Stomach (tissue), 9 donors: ENCODE measurements around the gene GPC6. TPM values are rescaled to one million over a fixed set of nuclear protein-coding genes. Genes with fewer than 3 reads are reported as not detected.

Experiments used
- DNase-seq, 2 donors: peaks; one replicate each; pipeline versions ENCODE4 v3.0.0 to v3.0.0-alpha.2; 2013 to 2019
- H3K27ac ChIP-seq, 5 donors: fragments of 200-600 bp in 4 of 5; sonication (generic) in 4 of 5; one replicate each; pipeline ENCODE4 v1.5.1; 2013 to 2019; ENCODE audit warnings: mild to moderate bottlenecking in 1 of 5, moderate library complexity in 1 of 5
- H3K27me3 ChIP-seq, 3 donors: fragments of 200-600 bp; sonication (generic); one replicate each; pipeline ENCODE4 v1.5.1; 2017 to 2019; ENCODE audit warnings: mixed run types in 1 of 3
- H3K36me3 ChIP-seq, 4 donors: fragments of 200-600 bp; sonication (generic); 1 replicate in 3 of 4; 2 replicates in 1 of 4; pipeline ENCODE4 v1.5.1; 2016 to 2019
- H3K4me1 ChIP-seq, 4 donors: fragments of 200-600 bp; sonication (generic); one replicate each; pipeline ENCODE4 v1.5.1; 2016 to 2019
- H3K4me3 ChIP-seq, 4 donors: fragments of 200-600 bp; sonication (generic) in 3 of 4; one replicate each; pipeline ENCODE4 v1.5.1; 2016 to 2019; ENCODE audit warnings: mild to moderate bottlenecking in 1 of 4
- H3K9me3 ChIP-seq, 4 donors: fragments of 200-600 bp; sonication (generic); one replicate each; pipeline ENCODE4 v1.5.1; 2016 to 2019
- CTCF ChIP-seq, 7 experiments: fragments of 450-650 bp in 4 of 7; fragments of 200-600 bp in 3 of 7; sonication (generic) in 3 of 7; IDR thresholded peaks; one replicate each; pipeline ENCODE4 v1.5.1; 2016 to 2019; ENCODE audit warnings: antibody characterized with exemption in 7 of 7, control low read depth in 2 of 7, mild to moderate bottlenecking in 1 of 7
- EP300 ChIP-seq: sonication (generic); formaldehyde crosslinking; IDR thresholded peaks from one replicate; pipeline ENCODE4 v1.6.1; 2017; ENCODE audit warnings: antibody characterized with exemption
- POLR2A ChIP-seq, 4 donors: fragments of 450-650 bp; IDR thresholded peaks; one replicate each; pipeline ENCODE4 v1.6.1; 2016; ENCODE audit warnings: antibody characterized with exemption in 4 of 4, control low read depth in 2 of 4, mild to moderate bottlenecking in 1 of 4, moderate library complexity in 1 of 4
- POLR2AphosphoS5 ChIP-seq, 3 donors: sonication (generic); formaldehyde crosslinking; IDR thresholded peaks; one replicate each; pipeline ENCODE4 v1.6.1; 2016; ENCODE audit warnings: antibody characterized with exemption in 3 of 3
- WGBS, 5 donors: extraction: QIAGEN DNeasy Blood & Tissue Kit in 3 of 5; methylation state at CpG; one replicate each; pipeline versions ENCODE4 v1.1.5 to v1.1.7; 2013 to 2018; 5-methylcytosine and 5-hydroxymethylcytosine counted together
- intact Hi-C: fragments of 100-400 bp; cut with DNase I; formaldehyde crosslinking; loops from one replicate; pipeline ENCODE4 v1.15.1; 2023; ENCODE audit warnings: low total_unique reads
- polyA plus RNA-seq, 3 donors: library from polyadenylated mRNA; stranded (reverse); fragments of 200-250 nt; gene quantifications; one replicate each; pipeline ENCODE4 v1.2.3, GENCODE V29; 2013
- total RNA-seq, 5 donors: library from RNA; depleted of rRNA; stranded (reverse); fragments of >200 nt; gene quantifications; one replicate each; pipeline versions ENCODE4 v1.1.0 to v1.2.3, GENCODE V29; 2014 to 2016
- donor health status: healthy with polysubstance abuse.
- donor health status: Bipolar disorder and iron deficiency.
- donor health status: healthy.

The GPC6 gene
- total and polyA plus RNA-seq, 8 donors = 0.70 to 52.7 (median 5.6) TPM

- 49 to 61% (median 54%) methylated on average over 3 of the region's 3 CpGs for WGBS, 5 donors
- TF ChIP-seq CTCF (IDR thresholded peaks at IDR 0.05) = no peak
- no peak for TF ChIP-seq POLR2A (IDR thresholded peaks at IDR 0.05)
- TF ChIP-seq POLR2AphosphoS5 (IDR thresholded peaks at IDR 0.05) = no peak
- no peak for TF ChIP-seq EP300
- no peaks in the 10 kb centered on the region for H3K27me3 ChIP-seq
- no peaks in the 10 kb centered on the region for H3K9me3 ChIP-seq
- H3K27ac ChIP-seq = no peak overlapping the region
- H3K4me3 ChIP-seq = no peak overlapping the region
- H3K4me1 ChIP-seq = no peaks in the 10 kb centered on the region
- no peaks in the 10 kb centered on the region for H3K36me3 ChIP-seq
- intact Hi-C loops = no loop called here
- DNase-seq = no peak
These were observed 332.0 kb downstream of the GPC6 start for GRCh38 chr13:93558637-93559036.

- TF ChIP-seq POLR2AphosphoS5 (IDR thresholded peaks at IDR 0.05) (no peak), EP300 (no peak), CTCF (IDR thresholded peaks at IDR 0.05) (no peak), POLR2A (IDR thresholded peaks at IDR 0.05) (no peak)
- Histone ChIP-seq H3K27me3 (no peaks in the 10 kb centered on the region), H3K9me3 (no peaks in the 10 kb centered on the region), H3K27ac (no peak overlapping the region), H3K4me1 (no peaks in the 10 kb centered on the region), H3K4me3 (no peak overlapping the region), H3K36me3 (no peaks in the 10 kb centered on the region)
- 65 to 77% (median 73%) methylated on average over 3 of the region's 3 CpGs for WGBS, 5 donors
- intact Hi-C loops = no loop called here
- DNase-seq = no peak
These were observed 333.1 kb downstream of the GPC6 start for GRCh38 chr13:93559718-93560117.

GRCh38 chr13:93561576-93562225 is 335.1 kb downstream of the GPC6 start:
- intact Hi-C loops = no loop called here
- no peak for DNase-seq
- 60 to 67% (median 65%) methylated on average over 4 of the region's 4 CpGs for WGBS, 5 donors

GRCh38 chr13:93562676-93563075 is 336.1 kb downstream of the GPC6 start:
- Histone ChIP-seq H3K36me3 (no peaks in the 10 kb centered on the region), H3K27me3 (no peaks in the 10 kb centered on the region), H3K4me1 (no peaks in the 10 kb centered on the region), H3K27ac (no peak overlapping the region), H3K4me3 (no peak overlapping the region), H3K9me3 (no peaks in the 10 kb centered on the region)
- no peak for DNase-seq
- intact Hi-C loops = no loop called here
- 65 to 87% (median 80%) methylated on average over 1 of the region's 1 CpG for WGBS, 5 donors
- no peak for TF ChIP-seq POLR2A (IDR thresholded peaks at IDR 0.05)
- TF ChIP-seq CTCF (IDR thresholded peaks at IDR 0.05) = no peak
- TF ChIP-seq EP300 = no peak
- TF ChIP-seq POLR2AphosphoS5 (IDR thresholded peaks at IDR 0.05) = no peak

More at GRCh38 chr13:93561576-93562225, 335.1 kb downstream of the GPC6 start:
- Histone ChIP-seq H3K9me3 (no peaks in the 10 kb centered on the region), H3K36me3 (no peaks in the 10 kb centered on the region), H3K4me1 (no peaks in the 10 kb centered on the region), H3K27ac (no peak overlapping the region), H3K4me3 (no peak overlapping the region), H3K27me3 (no peaks in the 10 kb centered on the region)
- TF ChIP-seq POLR2AphosphoS5 (IDR thresholded peaks at IDR 0.05) = no peak
- no peak for TF ChIP-seq POLR2A (IDR thresholded peaks at IDR 0.05)
- TF ChIP-seq EP300 = no peak
- no peak for TF ChIP-seq CTCF (IDR thresholded peaks at IDR 0.05)
